Heart left ventricle (tissue), 13 donors: ENCODE results near the gene NTF3.

ENCODE experiments used
- POLR2A ChIP-seq, 2 donors: fragments of 450-650 bp; IDR thresholded peaks; one replicate each; pipeline ENCODE4 v1.6.1; 2017; ENCODE audit warnings: antibody characterized with exemption in 2 of 2, mild to moderate bottlenecking in 2 of 2, moderate library complexity in 2 of 2
- TF ChIP-seq, protein P1 (sequence below), 12 donors: fragments of 200-600 bp; sonication (generic) in 4 of 12; IDR thresholded peaks; one replicate each; pipeline versions ENCODE4 v1.5.0 to v1.8.0; 2018 to 2022; ENCODE audit warnings: antibody characterized with exemption in 12 of 12, mild to moderate bottlenecking in 5 of 12
- donor health status: ischemic (EF 13 %, LVEDD 7.1; RV severe dilation, severe dysfunction).
- donor health status: DM: no; HTN: yes; CAD: no.
- donor health status: DM: no; HTN: no; CAD: no.
- donor health status: ischemic (EF 25% LVEDD 6.9; RV normal size, moderate dysfunction).
- donor health status: ischemic (EF 25% LVEDD 5.7; RV mildly dilated, moderate dysfunction).
- donor health status: ischemic (EF 35%, LVEDD 5.7; RV mildly dilated, moderate dysfunction).
- donor health status: nonischemic (EF 11% LVEDD 7.7; RV severe dilation, severe dysfunction).
- donor health status: DM: yes; HTN: yes; CAD: no.
- donor health status: PGD.
- donor health status: ischemic (EF 29% LVEDD 5.4; RV normal size, mild dysfunction).
- donor health status: nonischemic (EF 23%, LVEDD 6.1; RV moderate dilation, normal function).

DNA sequence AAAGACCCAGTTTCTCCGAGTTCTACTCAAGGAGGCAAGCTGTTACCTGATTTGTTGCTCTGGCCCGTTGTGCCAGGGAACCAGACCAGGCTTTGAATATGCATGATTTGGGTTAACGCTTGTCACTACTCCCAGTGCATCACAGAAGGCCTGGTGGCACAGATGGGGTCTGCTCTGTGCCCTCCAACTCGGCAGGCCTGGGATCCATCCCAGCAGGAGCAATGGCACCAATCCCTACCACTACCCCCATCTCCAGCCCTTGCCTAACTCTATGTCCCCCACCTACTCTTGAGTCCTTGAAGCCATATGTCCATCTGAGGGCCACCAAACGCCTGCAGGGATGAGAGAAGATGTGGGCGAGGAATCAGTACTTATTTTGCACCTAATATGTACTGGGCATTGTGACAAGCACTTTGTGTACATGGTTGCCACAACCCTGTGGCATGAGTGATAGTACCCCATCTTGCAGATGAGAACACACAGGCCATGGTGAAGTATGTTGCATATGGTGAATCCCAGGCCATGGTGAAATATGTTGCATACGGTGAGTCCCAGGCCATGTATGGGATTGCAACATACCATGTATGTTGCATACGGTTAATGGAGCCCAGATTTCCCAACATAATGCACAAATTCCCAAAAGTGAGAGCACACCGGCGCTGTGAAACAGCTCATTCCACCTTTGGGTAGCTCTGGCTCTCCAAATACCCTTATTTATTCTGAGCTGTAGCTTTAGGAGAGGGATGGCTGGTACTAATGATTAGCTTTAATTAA, 102.7 kb downstream of the NTF3 start:
- TF ChIP-seq, protein P1, sequence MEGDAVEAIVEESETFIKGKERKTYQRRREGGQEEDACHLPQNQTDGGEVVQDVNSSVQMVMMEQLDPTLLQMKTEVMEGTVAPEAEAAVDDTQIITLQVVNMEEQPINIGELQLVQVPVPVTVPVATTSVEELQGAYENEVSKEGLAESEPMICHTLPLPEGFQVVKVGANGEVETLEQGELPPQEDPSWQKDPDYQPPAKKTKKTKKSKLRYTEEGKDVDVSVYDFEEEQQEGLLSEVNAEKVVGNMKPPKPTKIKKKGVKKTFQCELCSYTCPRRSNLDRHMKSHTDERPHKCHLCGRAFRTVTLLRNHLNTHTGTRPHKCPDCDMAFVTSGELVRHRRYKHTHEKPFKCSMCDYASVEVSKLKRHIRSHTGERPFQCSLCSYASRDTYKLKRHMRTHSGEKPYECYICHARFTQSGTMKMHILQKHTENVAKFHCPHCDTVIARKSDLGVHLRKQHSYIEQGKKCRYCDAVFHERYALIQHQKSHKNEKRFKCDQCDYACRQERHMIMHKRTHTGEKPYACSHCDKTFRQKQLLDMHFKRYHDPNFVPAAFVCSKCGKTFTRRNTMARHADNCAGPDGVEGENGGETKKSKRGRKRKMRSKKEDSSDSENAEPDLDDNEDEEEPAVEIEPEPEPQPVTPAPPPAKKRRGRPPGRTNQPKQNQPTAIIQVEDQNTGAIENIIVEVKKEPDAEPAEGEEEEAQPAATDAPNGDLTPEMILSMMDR (IDR thresholded peaks at IDR 0.05): no peak
- TF ChIP-seq POLR2A (IDR thresholded peaks at IDR 0.05): no peak
